CD4-positive, alpha-beta T cell treated with Interleukin-6 for 4 hours (primary cell): ENCODE measurements around the gene USH1G.
A peak's percentile ranks its signal among the peaks of the same experiment; 100 is the strongest.

Experiments
- DNase-seq: peaks from one replicate; pipeline ENCODE4 v3.0.0-alpha.2; 2020; ENCODE audit warnings: mixed read lengths

The USH1G gene

DNA sequence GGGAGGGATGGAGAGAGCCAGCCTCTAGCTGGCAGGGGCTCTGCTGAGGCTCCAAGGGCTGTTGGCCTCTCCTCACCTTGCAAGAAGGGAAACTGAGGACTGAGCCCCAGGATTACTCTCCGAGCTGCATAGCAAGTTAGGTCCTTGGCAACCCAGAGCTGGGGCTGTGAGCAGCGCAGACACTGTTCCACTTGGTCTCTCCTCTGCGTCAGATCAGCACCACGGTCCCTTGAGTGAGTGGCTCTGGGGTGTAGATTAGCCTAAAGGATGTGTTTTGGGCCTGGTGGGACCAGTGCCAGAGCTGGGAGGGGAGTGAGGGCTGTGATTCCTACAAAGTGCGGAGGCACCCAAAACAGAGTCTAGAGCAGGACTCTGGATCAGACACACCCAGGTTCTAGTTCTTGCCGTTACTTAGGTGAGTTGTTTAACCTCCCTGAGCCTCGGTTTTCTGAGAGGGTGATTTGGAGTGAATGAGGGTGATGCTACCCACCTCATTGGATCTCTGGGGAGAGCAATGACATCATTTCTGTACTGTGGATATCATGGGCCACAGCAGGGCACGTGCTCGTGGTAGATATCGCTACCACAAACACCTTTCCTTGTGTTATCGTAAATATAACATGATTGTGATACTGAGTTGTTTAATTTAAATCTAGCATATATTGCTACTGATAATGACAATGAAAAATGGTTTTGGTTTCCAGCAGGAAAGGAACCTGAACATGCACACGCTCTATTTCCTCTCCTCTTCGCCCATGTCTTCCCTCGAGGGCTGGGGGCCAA lies 21.5 kb downstream of the USH1G start:
- DNase-seq = no peak

DNA sequence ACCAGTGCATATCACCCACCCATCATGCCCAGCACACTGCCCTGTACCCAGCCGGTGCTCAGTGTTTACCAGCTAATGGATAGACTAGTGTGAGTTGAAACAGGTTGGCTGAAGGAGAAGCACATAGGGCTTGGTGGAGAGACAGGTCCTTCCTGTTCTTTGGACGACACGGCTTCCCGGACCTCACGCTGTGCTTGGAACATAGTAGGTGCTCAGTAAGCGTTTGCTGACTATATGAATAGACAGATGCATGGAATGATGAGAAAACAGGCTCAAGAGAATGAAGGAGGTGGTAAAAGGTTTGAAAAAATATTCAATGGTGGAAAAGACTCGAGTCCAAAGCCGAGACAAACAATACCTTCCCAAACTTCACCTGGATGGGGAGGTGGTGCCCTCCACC lies 22.8 kb downstream of the USH1G start:
- no peak for DNase-seq

DNA sequence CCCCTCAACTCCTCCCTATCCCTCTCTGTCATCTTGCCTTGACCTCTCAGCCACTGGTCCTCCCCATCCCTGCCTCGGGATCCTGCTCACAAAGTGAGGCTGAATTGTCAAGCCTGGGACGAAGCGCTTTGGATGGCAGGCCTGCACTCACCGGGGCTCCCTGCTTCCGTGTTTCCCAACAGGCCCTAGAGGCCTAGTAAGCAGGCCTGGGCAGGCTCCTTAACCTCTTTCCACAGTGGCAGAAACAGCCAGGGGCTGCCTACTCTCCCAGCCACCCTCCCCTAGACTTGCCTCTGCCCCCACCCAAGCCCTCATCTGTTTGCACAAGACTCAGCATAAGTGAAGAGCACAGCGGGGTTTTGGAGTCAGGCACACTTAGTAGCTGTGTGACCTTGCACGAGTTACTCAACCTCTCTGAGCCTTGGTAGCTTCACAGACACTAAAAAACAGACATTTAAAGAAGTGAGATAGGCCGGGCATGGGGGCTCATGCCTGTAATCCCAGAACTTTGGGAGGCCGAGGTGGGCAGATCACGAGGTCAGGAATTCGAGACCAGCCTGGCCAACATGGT lies 24.6 kb downstream of the USH1G start:
- no peak for DNase-seq

DNA sequence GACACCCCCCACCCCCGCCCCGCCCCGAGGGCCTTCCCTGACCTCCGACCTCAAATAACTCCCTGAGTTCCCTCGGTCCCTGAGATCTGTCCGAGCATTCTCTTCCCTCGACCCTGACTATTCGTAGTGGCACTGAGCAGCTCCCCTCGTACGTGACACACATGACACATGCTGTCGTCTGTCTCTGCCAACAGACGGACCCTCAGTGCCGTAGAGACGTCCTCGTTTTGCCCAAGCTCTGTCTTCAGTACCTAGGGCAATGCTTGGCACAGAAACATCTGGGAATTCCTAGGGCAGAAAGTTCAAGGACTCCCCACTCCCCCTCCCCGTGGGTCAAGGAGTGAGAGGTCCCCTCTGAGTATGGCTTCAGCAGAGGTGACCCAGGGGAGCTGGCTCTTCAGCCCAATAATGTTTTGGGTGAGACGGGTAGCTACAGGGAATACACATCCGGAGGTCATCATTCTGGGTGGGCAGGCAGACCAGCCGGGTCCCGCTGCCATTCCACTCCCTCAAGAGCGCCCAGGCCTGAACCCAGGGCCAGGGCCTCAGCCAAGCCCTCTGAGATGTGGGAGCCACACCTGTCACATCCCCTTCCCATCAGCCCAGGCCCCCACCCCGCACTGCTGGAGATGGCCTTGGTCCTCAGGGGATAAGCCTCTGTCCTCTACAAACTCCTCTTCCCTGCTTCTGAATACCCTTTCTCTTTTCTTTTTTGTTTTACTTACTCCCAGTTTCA lies 29.0 kb downstream of the USH1G start:
- DNase-seq = no peak

DNA sequence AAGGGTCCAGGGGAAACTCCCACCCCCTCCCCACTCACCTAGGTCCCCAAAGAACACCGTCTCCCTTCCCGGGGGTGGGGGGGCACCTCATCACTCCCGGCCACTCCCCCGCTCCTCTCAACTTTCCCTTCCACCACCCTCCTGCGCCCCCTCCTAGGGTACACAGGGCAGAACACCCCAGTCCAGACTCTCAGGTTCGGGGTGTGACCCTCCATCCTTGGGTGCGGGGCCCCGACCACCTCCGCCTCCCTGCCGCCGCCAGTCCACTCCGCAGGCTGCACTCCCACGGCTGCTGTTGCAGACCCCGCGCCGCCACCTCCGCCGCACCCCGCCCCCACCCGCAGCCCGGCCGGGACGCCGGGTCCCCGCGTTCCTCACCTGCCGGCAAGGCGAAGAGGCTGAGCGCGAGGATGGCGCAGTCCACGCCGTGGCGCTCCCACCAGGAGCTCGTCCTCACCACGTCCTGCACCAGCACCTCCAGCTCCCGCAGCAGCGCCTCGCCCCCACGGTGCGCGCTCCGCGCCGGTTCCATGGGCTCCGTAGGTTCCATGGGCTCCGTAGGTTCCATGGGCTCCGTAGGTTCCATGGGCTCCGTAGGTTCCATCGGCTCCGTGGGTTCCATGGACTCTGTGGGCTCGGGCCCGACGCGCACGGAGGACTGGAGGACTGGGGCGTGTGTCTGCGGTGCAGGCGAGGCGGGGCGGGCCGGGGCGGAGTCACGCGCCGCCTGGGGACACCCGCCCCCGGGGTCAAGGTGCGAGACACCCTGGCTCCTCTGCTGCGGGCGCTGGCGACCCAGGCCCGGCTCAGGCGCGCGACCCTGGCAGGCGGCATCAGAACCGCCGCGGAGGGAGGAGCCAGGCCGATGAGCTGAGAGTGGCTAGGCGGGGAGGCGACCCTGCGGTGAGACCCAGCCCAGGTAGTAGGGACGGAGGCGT lies 29.8 kb downstream of the USH1G start, which contains the start of gene FADS6:
TSS of gene FADS6 (minus strand) at position 660 of the 938 bp plus-strand sequence. CDS start at position 622, 38 bp downstream.
- peak; percentile 12 for DNase-seq

DNA sequence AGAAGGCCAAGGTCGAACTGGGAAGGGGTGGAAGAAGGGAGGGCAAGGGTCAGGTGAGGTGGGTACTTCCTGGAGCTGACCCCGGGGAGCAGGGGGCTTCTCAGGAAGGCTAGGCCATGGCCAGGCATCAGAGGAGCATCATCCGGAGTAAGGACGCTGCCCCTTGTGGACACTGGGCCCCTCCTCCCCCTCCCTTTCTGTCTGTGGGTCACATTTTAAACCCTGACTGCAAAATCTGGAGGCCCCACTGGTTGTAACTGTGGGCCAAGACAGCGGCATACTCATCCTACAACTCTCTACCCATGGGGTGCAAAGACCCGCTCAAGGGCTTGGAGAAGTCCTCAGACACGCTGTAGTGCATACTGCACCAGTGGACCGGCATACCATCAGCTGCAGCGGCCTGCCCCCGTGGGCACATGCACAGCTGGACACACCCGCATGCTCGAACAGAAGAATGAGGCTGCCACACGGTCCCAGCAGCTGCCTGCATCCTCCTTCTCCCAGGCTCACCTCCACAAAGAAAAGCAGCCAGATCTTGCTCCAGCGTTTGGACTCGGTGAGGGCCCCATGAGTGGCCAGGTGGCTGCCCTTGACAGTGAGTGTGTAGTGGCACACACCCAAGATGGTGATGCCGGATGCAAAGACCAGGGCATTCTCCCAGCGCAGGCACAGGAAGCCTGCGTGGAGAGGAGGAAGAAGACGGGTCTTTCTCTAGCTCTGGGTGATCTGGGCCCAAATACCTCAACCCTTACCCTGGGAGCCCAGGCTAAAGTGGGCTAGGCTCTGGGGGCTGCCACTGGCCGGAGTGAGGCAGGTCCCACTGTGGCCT lies 30.8 kb downstream of the USH1G start:
- no peak for DNase-seq

DNA sequence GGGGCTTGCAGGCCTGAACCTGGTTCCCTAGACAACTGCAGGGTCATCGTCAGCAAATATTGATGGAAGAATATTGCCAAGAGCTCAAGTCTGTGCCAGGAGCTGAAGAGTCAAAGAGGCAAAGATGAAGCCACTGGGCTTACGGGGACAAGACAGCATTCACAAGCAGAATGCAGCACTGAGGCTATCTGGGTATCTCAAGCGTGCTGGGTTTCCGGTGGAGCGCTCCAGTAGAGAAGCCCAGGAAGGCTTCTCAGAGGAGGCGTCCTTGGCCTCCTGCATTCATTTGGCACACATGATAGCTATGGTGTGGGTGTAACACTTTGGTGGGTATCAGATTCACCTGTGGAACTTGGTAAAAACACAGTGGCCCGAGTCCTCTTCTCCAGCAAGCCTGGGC lies 32.5 kb downstream of the USH1G start:
- no peak for DNase-seq

DNA sequence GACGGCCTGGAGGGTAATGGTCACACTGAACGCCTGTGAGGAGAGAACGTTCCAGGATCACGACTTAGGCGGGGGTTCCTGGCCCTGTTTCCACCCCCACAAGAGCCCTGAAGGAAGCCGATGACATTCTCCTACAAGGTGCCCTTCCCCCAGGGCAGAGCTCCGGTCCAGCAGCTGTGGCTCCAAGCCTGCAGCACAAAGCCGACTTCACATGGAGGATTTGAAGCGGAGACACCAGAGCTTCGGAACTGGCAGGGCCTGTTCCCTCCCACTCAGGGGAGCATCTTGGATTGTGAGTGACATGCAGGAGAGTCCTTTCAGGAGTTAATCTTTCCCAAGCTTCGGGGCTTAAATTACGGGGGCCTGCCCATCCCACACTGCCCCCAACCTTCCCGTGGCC lies 34.6 kb downstream of the USH1G start:
- DNase-seq = no peak

DNA sequence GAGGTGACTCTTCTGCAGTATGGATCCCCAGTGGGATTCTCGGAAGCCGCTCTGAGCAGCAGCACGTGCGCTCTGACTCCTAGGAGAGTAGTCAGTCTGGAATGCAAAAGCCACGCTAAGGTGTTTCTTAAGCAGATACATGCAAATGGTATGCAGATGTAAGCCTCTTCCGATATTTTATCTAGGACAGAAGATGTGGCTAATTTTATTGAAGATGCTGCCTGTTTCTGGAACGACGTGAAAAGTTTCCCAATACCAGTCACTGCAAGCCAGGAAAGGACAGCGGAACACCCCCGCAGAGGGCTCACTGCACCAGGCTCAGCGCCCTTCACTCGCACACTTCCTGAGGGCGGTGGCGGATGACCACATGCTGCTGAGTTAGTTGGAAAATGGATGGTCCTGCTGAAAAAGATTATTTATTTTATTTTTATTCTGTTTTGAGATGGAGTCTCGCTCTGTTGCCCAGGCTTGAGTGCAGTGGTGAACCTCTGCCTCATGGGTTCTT lies 39.8 kb downstream of the USH1G start:
- DNase-seq = no peak

DNA sequence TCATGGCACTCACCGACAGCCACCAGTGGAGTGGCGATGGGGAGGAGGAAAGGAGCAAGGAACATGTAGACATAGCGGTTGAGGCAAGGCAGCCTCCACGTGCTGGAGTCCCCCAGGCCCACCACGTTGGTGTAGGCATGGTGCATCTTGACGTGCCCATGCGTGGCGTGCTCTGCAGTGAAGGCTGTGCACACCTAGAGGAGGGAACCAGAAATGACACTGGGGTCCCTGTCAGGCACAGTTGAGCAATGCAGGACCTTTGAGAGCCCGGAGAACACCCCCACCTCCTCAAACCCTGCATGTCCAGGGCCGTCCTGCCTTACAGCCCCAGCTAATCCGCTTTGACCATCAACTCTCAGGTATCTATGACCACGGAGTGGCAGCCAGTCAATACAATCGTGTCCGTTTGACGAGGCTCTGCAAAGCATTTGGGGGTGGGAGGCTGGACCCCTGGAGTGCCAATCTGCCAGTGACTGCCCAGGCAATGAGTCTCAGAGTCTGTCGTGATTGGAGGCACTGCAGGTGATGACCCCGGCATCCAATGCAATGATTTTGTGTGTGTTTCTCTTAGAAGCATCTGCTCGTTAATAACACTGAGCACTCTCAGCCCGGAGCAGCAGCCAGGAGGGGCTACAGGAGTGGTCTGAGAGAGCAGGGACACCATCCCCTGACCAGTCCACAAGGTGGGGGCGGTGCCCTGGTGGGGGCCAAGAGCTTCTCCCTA lies 40.4 kb downstream of the USH1G start:
- DNase-seq = no peak

DNA sequence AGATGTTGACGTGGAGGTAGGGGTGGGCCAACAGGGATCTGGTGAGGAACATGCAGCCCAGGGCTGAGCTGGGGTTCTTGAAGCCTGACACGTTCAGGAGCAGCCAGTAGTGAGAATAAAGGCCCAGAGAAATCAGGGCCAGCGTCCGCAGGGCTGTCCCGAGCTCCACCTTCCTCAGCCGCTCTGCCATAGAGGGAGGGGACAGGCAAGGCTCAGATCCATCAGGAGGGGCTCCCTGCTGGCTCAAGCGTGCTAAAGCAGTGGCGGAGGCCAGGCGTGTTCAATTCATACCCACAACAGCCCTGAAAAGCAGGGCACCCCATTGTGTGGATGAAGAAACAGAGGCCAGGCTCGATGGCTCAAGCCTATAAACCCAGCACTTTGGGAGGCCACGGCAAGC lies 42.0 kb downstream of the USH1G start:
- no peak for DNase-seq

DNA sequence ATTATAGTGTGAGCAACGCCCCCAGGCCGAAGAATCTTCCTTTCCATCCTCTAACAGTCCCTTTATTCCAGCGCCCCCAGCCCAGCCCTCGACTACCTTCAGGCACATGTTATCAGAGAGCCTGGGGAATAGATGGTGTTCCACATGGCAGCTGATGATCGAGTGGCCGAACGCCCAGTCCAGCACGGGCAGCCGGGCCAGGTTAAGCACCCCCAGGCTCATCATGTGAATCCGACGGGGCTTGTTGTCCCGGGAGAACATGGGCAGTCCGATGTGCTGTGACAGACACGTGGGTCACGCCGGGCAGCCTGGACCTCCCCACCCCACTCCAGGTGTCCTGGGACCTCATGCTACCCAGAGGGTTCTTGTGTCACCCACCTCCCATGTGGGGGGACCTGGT lies 43.7 kb downstream of the USH1G start:
- DNase-seq = no peak

DNA sequence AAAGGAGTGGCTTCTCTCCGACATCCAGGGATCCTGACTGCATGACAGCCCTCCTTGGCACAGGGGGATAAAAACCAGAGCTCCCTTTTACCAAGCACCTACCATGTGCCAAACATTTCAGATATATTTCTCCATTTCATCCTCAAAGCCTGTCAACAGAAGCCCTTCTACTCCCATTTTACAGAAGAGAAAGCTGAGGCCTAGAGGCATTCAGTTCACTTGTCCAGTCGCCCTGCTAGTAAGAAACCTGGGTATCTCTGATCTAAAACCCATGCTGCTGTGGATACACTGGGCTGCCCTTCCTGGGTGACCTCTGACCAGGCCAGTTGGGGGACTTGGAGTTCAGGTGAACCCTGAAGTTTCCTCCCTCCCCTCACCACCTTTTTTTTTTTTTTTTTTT lies 44.4 kb downstream of the USH1G start:
- no peak for DNase-seq

DNA sequence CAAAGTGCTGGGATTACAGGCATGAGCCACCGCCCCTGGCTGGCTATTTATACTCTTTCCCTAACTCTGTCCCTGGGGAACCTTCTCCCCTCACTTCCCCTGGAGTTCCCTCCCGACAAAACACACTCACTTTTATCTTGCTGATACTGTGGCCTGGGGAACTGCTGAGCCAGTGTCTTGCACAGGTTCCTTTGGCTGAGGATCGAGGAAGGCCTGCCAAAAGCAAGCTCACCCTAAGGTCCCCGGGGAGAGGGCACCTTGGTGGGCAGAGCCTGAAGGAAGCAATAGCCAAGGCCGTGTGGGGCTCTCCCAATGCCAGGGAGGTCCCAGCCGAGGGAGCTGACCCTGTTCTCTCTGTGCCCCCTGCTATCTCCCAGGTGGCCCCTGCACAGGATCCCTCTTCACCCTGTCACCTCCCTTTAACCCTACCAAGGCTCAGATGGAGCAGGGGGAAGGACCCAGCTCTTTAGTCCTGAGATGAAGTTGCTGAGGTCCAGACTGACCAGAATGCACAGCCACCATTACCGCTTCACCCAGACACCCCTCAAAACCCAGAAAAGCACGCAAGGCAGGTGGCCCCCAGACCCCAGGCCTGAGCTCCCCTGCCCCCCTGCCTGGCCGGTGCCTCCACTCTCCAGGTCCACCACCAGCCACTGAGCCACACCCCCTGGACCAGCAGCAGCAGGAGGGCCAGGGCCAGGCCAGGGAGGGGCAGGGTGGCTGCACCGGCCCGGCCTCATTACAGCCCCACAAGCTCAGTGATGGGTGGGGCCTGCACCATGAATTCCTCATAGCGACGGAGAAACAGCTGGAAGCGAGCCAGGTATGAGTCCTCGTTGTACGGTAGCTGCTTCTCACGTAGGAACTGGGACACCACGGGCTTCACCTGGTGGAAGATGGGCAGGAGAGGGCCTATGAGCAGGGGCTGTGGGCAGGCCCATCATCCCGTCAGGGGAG lies 45.2 kb downstream of the USH1G start:
- DNase-seq = no peak

DNA sequence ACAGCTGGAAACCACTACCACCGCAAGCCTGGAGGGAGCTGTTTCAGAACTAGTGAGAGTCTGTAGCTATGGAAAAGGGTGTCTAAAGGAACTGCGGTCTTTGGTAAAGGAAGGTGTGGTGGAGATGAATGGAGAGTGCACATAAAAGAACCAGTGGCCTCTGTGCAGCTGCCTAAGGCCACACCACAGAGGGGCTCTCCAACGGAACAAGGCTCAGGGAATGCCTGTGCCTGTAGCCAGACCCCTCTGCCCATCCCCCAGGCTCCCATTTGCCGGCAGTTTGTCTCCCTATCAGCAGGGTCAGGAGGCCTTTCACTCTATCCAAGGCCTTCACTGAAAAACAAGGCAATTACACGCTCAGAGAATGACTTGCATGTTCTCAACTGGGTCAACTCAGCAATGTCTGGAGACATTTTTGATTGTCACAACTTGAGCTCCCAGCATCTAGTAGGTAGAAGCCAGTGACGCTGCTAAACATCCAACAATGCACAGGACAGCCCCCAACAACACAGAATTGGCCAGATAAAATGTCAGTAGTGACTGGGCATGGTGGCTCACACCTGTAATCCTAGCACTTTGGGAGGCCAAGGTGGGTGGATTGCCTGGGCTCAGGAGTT lies 47.0 kb downstream of the USH1G start:
- no peak for DNase-seq

DNA sequence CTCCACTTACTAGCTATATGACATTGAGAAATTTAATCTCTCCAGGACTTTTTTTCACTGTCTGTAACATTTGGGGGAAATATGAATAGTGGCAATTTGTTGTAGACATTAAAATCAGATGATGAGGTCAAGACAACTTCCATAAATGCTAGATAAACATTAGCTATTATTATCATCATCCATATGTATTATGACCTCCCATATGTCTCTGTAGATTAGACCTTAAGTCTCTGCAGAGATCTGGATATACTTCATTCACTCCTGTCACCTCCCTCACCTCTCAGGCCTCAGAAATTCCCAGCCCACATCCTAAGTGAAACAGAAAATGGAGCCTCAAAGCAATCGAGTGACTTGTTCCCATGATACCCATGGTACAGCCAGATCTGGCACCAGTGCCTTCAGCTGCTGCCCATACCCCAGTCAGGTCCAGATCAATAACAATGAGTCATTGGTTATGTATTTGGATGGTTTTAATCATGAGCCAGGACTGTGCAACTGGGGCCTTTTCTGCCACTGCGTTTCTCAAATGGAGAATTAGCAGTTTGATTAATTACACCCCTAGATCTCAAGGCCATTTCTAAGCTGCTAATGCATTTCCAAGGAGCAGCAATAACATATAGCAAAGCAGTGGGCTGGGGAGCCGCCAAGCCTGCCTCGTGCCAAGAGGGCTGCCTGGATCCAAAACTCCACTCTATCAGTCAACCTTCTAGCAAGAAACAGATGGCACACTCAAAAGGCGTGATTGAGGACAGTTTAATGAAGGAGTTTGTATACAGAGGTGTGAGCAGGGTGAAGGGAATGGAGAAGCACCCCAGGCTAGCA lies 47.7 kb downstream of the USH1G start:
- DNase-seq = no peak

DNA sequence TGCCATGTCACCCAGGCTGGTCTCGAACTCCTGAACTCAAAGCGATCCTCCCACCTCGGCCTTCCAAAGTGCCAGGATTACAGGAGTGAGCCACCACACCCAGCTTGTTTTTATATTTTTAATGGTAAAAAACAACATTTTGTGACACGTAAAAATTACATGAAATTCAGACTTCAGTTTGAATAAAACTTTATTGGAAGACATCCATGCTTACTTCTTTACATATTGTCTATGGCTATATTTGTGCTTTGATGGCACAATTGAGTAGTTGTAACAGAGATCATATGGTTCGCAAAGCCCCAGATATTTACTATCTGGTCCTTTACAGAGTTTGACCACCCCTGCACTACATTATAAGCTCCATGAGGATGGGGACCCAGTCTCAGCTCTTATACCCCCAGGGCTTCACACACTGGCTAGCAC lies 48.4 kb downstream of the USH1G start:
- no peak for DNase-seq

DNA sequence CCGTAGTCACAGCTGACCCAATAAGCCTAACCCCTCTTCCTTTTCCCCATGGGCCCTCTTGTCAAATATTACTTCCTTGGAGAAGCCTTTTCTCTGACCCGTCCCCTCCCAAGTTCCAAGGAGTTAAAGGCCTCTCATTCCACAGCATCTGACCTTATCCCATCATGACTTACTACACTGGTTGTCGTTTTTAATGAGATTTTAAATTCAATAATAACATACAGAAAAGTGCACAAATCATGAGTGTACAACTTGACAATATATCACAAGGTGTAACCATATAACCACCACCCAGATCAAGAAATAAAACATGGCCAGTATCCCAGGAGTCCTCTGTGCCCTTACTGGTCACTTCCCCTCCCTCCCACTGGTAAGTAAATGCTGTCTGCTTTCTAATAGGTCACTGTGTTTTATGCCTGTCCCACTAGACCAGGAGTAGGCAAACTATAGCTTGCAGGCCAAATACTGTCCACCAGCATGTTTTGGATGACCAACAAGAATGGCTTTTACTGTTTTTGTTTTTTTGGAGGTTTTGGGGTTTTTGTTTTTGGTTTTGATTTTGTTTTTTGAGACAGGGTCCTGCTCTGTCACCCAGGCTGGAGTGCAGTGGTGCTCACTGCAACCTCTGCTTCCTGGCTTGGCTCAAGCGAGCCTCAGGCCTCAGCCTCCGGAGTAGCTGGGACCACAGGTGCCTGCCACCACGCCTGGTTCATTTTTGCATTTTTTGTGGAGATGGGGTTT lies 49.0 kb downstream of the USH1G start:
- DNase-seq = no peak
